HG03159 (cell line): ENCODE results near the gene LRRC73.

Source experiments
- ATAC-seq: cut with Tn5 transposase; IDR thresholded peaks from one replicate; pipeline ENCODE4 v1.9.1; 2021; ENCODE audit warnings: mild to moderate bottlenecking, moderate library complexity; ENCODE audit not compliant: unreplicated experiment

LRRC73 gene

DNA sequence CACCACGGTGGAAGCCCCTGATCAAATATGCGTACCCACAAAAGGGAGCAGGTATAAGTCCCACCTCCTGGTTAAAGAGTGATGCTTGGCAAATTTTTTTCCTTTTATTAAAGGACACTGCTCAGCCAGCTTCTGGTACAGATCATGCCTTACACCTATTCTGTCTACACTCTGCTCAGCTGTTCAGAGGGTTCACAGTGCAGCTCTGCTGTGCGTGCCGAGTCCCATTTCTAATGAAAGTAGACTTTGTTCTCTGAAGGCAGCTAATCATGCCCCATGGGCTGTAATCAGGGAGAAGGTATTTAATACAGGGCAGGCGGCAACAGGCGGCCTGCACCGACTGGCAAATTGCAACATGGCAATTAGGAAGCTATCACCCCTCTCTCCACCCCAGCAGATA is 16.3 kb downstream of the LRRC73 start:
- no peak for ATAC-seq

DNA sequence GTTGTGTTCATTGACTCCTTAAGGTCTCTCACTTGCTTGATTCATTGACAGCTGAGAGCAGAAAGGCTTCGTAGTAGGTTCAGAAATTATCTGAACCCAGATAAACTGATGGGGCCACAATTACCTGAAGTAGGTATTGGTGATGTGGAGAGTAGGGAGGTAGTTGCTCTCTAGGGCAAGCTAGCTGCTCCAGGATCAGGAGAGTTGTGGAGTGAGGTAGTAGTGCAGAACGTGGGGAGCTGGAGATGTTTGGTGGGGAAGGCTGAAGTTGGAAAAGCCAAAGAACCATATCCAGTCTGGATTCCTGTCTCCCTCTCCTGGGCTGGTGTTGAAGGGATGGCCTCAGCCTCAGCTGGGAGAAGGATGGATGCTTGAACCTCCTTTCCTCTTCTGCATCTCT is 16.9 kb downstream of the LRRC73 start:
- ATAC-seq = no peak

- no peak for ATAC-seq
Measured at GRCh38 chr6:43492673-43493072, 17.5 kb downstream of the LRRC73 start.

DNA sequence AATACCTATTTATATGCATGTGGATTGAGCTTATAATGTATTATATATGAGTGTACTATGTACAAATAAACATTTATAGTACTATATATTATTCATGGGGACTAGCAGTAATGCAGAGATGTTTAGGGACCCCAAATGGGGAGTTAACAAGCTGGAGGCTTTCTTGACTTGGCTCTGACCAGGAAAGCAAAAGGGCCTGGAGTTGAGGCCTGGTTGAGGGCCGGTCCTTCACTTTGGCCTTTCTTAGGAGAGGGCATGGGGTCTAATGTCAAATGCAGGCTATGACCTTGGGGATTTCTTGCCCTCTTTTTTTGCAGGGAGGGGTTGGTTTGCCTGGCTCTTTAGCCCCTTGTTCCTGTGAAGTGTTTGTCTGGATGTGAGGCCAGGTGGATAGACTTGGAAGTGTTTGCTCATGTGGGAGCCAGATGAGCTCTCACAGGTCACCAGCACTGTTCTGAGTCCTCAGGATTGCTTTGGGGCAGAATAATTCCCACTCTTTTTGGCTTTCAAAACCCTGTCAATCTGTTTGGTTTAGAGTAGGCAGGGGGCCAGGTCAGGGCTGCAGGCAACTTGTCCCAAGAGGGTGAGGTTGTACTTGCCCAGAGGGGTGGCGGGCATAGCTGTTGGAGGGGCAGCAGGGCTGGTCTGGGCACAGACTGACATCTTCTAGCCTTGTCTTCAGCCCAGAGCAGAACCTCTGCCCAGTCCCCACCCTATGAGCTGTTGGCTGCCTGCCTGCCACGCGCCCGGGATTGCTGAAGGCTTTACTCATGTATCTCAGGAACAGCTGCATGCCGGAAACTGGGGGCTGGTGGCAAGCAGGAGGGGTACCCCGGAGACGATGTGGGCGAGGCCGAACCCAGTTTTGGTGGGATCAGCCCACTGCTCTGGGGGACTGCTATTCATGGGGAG is 18.1 kb downstream of the LRRC73 start:
- ATAC-seq = no peak

DNA sequence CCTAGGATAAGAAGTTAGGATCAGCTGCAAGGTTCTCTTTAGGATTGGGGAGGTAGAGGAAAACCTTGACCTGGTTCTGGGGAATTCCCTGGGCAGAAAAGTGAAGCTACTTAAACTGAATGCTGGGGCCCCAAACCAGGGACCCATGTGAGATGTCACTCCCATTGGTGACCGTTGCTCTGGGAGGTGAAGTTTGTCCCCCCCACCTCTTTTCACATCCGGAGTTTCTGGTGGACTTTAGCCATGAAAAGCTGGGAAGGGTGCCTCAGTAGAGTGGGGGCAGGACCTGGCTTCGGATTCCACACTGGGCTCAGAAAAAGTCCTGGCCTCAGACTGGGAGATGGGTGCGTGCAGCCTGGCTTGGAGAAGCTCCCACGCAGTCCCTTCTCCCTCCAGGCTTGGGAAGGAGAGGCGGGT is 19.6 kb downstream of the LRRC73 start:
- ATAC-seq = no peak

DNA sequence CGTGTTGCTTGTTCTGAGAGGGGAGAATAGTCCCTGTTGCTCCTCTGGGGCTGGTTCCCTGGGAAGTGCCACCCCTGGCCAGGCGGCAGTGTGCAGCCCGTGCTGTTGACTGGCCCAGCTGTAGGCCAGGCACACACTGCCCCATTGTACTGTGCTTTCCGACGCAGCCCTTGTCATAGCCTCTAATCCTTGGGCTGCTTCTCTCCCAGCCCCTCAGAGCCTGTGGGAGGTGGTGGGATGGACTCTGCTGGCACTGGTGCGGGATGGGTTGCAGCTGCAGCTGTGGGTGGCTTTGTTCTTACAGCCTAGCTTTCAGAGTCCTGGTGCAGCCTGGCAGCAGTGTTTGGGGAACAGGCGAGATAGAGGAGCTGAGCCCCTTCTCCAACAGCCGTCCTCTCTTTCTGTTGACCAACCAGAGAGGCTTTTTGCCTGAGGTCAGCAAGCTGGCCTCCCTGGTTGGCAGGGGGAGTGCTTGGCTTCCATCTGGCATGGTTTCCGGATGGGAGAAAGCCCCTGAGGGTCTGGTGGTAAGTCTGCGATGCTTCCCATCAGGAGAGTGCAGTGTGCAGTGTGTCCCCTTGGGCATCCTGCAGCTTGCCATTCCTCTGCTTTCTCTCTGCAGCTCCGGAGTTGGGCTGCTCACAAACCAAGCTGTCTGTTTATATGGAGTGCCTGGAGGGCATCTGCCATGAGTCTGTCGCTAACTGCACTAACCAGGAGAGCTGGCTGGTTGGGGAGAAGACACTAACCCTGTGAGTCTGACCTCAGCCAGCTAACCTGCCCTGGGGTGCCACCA is 20.7 kb downstream of the LRRC73 start:
- ATAC-seq = no peak

DNA sequence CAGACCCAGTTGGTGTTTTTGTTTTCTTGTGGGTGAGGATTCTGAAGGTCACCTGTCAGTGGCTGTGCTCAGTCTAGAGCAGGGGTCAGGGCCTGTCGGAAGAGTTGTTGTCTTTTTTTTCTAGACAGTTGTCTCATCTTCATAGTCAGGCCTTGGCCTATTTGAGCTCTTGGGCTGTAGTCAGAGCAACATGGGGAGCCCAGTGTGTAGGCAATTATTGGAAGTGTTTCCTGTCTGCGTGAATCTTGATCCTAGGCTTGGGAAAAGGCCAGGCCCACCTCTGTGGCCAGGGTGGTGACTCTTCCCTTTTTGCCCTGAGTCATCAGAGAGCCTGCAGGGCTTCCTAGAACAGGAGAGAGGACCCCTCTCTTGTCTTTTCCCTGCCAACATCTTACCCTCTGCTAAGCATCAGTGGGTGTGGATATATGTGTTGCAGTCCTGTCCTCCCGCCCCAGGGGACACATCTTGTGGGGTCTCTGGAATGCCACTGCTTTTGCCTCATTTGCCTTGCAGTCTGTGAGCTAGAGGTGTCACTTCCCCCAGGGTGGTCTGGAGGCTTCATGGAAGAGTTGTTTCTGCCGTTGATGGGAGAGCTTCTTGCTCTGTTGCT is 21.4 kb downstream of the LRRC73 start:
- no peak for ATAC-seq

GRCh38 chr6:43481591-43482236 is 28.4 kb downstream of the LRRC73 start:
- no peak for ATAC-seq

DNA sequence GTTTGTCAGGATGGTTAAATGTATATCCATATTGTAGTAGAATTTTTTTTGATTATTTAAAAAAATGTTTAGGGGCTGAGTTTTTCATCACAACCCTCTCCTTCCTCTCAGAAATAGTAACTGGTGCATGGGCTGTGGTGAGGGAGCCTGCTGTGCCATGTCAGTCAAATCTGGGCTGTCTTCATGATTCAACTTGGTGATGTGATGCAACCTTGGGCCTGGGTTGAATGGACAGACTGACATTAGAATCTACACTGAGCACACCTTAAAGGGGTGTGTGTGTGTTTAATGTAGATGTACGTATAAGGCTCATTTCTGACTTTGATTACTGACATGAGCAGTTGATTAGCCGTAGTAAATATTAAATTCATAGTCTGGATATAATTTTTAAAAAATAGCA is 29.1 kb downstream of the LRRC73 start:
- no peak for ATAC-seq

- peak; percentile 7 for ATAC-seq
Measured at GRCh38 chr6:43478008-43478372, 32.2 kb downstream of the LRRC73 start.

GRCh38 chr6:43477235-43478007 is 32.7 kb downstream of the LRRC73 start, which contains the start of gene TJAP1:
Gene TJAP1 (plus strand): TSS chr6:43477570. CDS start chr6:43499002, 21,432 bp downstream.
- ATAC-seq = peak; percentile 86

DNA sequence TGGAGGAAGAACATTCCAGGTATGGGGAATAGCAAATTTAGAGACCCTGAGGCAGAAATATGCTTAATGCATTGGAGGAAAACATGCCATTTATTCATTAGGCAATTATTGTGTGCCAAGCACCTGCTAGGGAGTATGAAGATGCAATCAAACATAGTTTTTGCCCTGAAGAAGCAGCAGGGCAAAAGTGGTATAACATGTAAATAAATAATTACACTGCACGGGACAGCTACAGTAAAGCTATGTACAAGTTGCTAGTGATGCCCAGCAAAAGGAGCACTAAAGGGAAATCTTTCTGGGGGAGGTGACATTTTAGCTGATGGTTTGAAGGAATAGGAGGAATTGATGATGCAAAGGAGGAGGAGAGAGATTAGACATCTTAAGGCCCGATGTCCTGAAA is 33.4 kb downstream of the LRRC73 start:
- ATAC-seq = no peak

DNA sequence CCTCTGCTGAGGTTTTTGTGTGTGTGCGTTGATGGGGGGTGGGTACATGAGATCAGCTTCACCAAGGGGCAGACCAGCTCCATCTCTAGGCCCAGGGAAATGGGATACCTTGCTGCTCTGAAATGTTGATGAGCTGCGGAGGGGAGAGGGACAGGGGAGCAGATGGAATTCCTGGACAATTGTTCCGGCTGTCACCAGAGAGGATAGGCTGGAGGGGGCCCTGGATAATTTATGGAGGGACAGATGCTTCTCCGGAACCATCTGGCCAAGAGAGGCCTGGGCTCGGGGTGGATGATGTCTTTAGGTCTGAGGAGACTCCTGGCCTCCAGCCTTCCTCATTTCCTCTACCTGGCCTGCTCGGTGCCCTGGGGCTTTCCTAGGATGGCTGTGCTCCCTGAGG is 34.6 kb downstream of the LRRC73 start:
- ATAC-seq = no peak

GRCh38 chr6:43472515-43472914 is 37.6 kb downstream of the LRRC73 start:
- no peak for ATAC-seq

DNA sequence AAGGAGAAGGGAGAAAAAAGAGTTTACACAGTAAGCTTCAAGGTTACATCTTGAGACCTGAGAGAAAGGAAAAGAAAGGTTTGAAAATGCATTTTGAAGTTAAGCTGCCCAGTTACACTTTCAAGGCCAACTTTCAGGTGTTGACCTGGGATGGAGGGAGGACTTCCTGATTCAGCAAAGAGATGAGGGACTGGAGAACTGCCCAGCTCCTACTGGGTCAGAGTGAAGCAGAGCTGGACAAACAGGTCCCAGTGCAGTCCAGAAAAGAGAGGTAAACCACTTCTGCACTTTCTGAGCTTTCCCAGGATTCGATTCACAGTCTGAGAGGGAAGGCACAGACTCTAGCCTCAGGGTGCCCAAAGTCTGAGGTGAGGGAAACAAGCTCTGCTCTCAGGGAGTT is 38.7 kb downstream of the LRRC73 start:
- no peak for ATAC-seq

GRCh38 chr6:43469947-43470346 is 40.2 kb downstream of the LRRC73 start:
- no peak for ATAC-seq

GRCh38 chr6:43468748-43469681 is 41.1 kb downstream of the LRRC73 start:
- ATAC-seq = no peak

DNA sequence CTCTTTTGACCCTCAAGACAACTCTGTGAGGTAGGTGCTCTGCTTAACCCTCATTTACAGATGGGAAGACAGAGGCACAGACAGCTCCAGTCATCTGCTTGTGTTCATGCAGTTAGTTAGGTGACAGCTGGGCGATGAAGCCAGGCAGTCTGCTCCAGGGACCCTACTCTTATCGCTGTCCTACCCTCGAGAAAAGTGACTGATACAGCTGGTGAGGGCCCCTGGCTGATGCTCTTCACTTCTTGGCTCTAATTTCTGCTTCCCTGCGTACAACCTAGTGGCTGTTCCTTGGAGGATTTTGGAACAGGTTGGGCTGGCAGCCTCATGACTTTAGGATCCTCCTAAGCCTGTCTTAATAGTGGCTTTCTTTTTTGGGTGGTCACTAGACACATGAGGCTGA is 41.9 kb downstream of the LRRC73 start:
- no peak for ATAC-seq

GRCh38 chr6:43467752-43468151 is 42.4 kb downstream of the LRRC73 start:
- ATAC-seq = no peak
